Upper lobe of left lung (tissue), 6 donors: Measurements from ENCODE around the gene CEP192. TPM values are rescaled to one million over a fixed set of nuclear protein-coding genes. Genes with fewer than 3 reads are reported as not detected.

ENCODE experiments used
- ATAC-seq, 2 donors: fragments of 200-7000 bp; cut with Tn5 transposase; one replicate each; pipeline ENCODE4 v1.9.1; 2022; ENCODE audit warnings: mild to moderate bottlenecking in 2 of 2, moderate library complexity in 2 of 2; ENCODE audit not compliant: low FRiP score in 2 of 2
- DNase-seq, 2 donors: peaks; one replicate each; pipeline ENCODE4 v3.0.0-alpha.2; 2019 to 2020
- H3K27ac ChIP-seq, 4 donors: fragments of 200-600 bp; sonication (generic); one replicate each; pipeline ENCODE4 v1.5.1; 2016 to 2019
- H3K27me3 ChIP-seq, 4 donors: fragments of 200-600 bp; sonication (generic); one replicate each; pipeline ENCODE4 v1.5.1; 2017 to 2019
- H3K36me3 ChIP-seq, 4 donors: fragments of 200-600 bp; sonication (generic); one replicate each; pipeline ENCODE4 v1.5.1; 2016 to 2019
- H3K4me1 ChIP-seq, 4 donors: fragments of 200-600 bp; sonication (generic); one replicate each; pipeline ENCODE4 v1.5.1; 2018 to 2019
- H3K4me3 ChIP-seq, 4 donors: fragments of 200-600 bp; sonication (generic); one replicate each; pipeline ENCODE4 v1.5.1; 2017 to 2019; ENCODE audit warnings: mild to moderate bottlenecking in 2 of 4, moderate library complexity in 1 of 4
- H3K9me3 ChIP-seq, 4 donors: fragments of 200-600 bp; sonication (generic); one replicate each; pipeline ENCODE4 v1.5.1; 2018 to 2019
- CTCF ChIP-seq, 6 experiments: fragments of 450-650 bp in 4 of 6; fragments of 200-600 bp in 2 of 6; sonication (generic) in 2 of 6; IDR thresholded peaks; one replicate each; pipeline ENCODE4 v1.5.1; 2016 to 2019; ENCODE audit warnings: antibody characterized with exemption in 6 of 6
- EP300 ChIP-seq, 4 donors: sonication (generic); formaldehyde crosslinking; IDR thresholded peaks; one replicate each; pipeline ENCODE4 v1.5.1; 2017; ENCODE audit warnings: antibody characterized with exemption in 4 of 4, control low read depth in 2 of 4
- POLR2A ChIP-seq, 4 donors: fragments of 450-650 bp; IDR thresholded peaks; one replicate each; pipeline ENCODE4 v1.5.1; 2016 to 2017; ENCODE audit warnings: antibody characterized with exemption in 4 of 4, mild to moderate bottlenecking in 2 of 4
- POLR2AphosphoS5 ChIP-seq, 2 donors: sonication (generic); formaldehyde crosslinking; IDR thresholded peaks; one replicate each; pipeline ENCODE4 v1.5.1; 2017; ENCODE audit warnings: antibody characterized with exemption in 2 of 2
- WGBS, 2 donors: methylation state at CpG; one replicate each; pipeline ENCODE4 v1.1.5; 2017 to 2018; 5-methylcytosine and 5-hydroxymethylcytosine counted together
- total RNA-seq, 6 donors: library from RNA; depleted of rRNA in 4 of 6; stranded (reverse); fragments of >200 nt in 4 of 6; gene quantifications; one replicate each; pipeline versions ENCODE4 v1.1.0 to v1.2.1, GENCODE V29; 2016 to 2021
- donor health status: DM: no; HTN: no; CAD: no; lungs with moderate emphysema.
- donor health status: DM: no; HTN: yes; CAD: no; lungs with severe emphysema.

CEP192 gene
- total RNA-seq, 6 donors from 2014 or later, result 14.3 to 41.3 (median 22.5) TPM

- Histone ChIP-seq H3K27ac (no peak overlapping the region), H3K4me3 (no peak overlapping the region), H3K36me3 (no peaks in the 10 kb centered on the region), H3K27me3 (no peaks in the 10 kb centered on the region), H3K4me1 (no peaks in the 10 kb centered on the region), H3K9me3 (no peaks in the 10 kb centered on the region)
- ATAC-seq, result peak in 1 of 2 donors; percentile 32
- 89 to 90% methylated on average over 7 to 13 of the region's 13 CpGs for WGBS, 2 donors
- no peak for TF ChIP-seq POLR2A (IDR thresholded peaks at IDR 0.05)
- peak in 1 of 2 donors; percentile 72 for DNase-seq
Observed at GRCh38 chr18:13164406-13164805, 173.2 kb downstream of the CEP192 start.

- no peak overlapping the region for H3K27ac ChIP-seq
- H3K4me3 ChIP-seq, result no peak overlapping the region
- H3K36me3 ChIP-seq, result no peaks in the 10 kb centered on the region
- TF ChIP-seq CTCF (IDR thresholded peaks at IDR 0.05), result no peak
- no peak for ATAC-seq
- H3K27me3 ChIP-seq, result no peaks in the 10 kb centered on the region
- no peaks in the 10 kb centered on the region for H3K9me3 ChIP-seq
- WGBS, 2 donors, result 88 to 89% methylated on average over 12 to 16 of the region's 16 CpGs
- no peak for DNase-seq
- no peaks in the 10 kb centered on the region for H3K4me1 ChIP-seq
Observed at GRCh38 chr18:13165636-13166423, 174.7 kb downstream of the CEP192 start.

GRCh38 chr18:13173578-13174145 lies 182.5 kb downstream of the CEP192 start:
- Histone ChIP-seq H3K27ac (no peak overlapping the region), H3K4me3 (no peak overlapping the region), H3K36me3 (no peaks in the 10 kb centered on the region), H3K9me3 (no peaks in the 10 kb centered on the region), H3K4me1 (no peaks in the 10 kb centered on the region), H3K27me3 (no peaks in the 10 kb centered on the region)
- TF ChIP-seq EP300 (IDR thresholded peaks at IDR 0.05) (no peak), CTCF (IDR thresholded peaks at IDR 0.05) (no peak), POLR2A (IDR thresholded peaks at IDR 0.05) (no peak), POLR2AphosphoS5 (IDR thresholded peaks at IDR 0.05) (no peak)
- ATAC-seq (no peak), DNase-seq (no peak)
- WGBS, 2 donors, result 86 to 88% methylated on average over 14 of the region's 14 CpGs

Other genes starting within 250 kb of the CEP192 start
- 100 to 1,000 TPM in 1 of 6 donors, 10 to 100 TPM in 5; 31.9 to 119 (median 54.0) TPM for gene PTPN2, start 107.1 kb upstream of the CEP192 start, total RNA-seq
- gene SEH1L, start 43.4 kb upstream of the CEP192 start, total RNA-seq, result 10 to 100 TPM; 18.4 to 49.7 (median 38.2) TPM
- gene LDLRAD4, start 227.4 kb downstream of the CEP192 start, total RNA-seq, result 10 to 100 TPM; 19.5 to 26.6 (median 24.4) TPM